ENCODE results near the gene PDZD4.

Gene PDZD4

GRCh38 chrX:153770601-153771414 lies 59.5 kb downstream of the PDZD4 start:
- no peak for DNase-seq (ENCODE audit: low spot score)

DNA sequence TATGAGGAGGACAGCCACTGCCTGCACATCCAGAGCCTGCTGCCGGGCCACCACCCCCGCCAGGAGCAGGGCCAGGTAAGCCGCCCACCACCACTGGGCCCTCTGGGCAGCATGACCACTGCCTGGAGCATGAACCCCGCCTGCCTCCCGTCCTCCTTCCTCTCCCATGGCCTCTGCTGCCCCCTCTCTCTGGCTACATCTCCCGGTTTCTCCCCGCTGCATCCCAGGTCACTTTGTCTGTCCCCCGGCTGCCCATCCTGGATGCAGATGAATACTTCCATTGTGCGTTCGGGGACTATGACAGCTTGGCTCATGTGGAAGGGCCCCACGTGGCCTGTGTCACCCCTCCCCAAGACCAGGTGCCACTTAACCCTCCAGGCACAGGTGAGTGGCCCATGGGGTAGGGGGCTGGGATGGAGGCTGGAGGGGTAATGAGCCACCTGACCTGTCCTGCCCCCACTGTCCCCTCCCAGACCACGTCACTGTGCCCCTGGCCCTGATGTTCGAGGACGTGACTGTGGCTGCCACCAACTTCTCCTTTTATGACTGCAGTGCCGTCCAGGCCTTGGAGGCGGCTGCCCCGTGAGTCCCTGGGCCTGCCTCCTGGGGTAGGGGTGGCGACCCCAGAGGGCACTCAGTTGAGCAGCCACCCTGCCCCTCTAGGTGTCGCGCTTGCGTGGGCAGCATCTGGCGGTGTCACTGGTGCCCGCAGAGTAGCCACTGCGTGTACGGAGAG lies 60.3 kb downstream of the PDZD4 start:
- DNase-seq (ENCODE audit: low spot score), result no peak

GRCh38 chrX:153769158-153769864 lies 61.0 kb downstream of the PDZD4 start:
- DNase-seq (ENCODE audit: low spot score), result no peak

GRCh38 chrX:153768311-153769157 lies 61.8 kb downstream of the PDZD4 start:
- DNase-seq (ENCODE audit: low spot score), result no peak

GRCh38 chrX:153767674-153768055 lies 62.7 kb downstream of the PDZD4 start:
- no peak for DNase-seq (ENCODE audit: low spot score)

GRCh38 chrX:153766871-153767673 lies 63.3 kb downstream of the PDZD4 start:
- peak; percentile 42 for DNase-seq (ENCODE audit: low spot score)

DNA sequence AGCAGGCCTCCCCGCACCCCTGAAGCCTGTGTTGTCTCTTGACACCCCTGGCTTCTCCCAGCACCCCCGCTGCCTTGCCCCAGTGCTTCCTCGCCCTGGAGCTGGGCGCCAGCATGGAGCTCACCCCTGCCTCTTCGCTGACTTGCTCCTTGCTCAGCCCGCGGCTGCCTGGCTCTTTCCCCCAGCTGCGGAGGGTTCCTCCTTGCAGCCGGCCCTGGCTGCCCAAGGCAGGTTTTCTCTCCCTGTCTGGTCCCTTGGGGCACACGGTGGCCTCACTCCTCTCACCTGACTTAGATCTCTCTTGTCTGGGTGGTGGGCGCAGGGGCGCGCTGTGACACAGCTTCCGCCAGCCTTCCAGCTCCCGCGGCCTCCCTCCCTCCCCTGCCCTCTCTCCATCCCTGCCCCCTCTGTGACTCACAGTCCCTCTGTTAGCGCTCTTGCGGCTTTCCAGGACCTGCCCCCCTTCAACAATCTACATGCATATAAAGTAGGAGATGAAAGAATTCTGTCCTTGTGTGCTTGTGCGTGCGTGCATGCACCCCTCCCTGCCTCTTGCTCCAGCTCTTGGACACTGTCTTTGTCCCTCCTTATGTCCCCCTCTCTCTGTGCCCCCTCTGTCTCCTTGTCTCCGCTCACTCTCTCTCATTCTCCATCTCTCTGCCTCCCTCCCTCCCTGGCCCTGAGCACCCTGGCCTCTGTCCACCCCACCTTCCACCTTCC lies 64.1 kb downstream of the PDZD4 start:
- peak; percentile 91 for DNase-seq (ENCODE audit: low spot score)

DNA sequence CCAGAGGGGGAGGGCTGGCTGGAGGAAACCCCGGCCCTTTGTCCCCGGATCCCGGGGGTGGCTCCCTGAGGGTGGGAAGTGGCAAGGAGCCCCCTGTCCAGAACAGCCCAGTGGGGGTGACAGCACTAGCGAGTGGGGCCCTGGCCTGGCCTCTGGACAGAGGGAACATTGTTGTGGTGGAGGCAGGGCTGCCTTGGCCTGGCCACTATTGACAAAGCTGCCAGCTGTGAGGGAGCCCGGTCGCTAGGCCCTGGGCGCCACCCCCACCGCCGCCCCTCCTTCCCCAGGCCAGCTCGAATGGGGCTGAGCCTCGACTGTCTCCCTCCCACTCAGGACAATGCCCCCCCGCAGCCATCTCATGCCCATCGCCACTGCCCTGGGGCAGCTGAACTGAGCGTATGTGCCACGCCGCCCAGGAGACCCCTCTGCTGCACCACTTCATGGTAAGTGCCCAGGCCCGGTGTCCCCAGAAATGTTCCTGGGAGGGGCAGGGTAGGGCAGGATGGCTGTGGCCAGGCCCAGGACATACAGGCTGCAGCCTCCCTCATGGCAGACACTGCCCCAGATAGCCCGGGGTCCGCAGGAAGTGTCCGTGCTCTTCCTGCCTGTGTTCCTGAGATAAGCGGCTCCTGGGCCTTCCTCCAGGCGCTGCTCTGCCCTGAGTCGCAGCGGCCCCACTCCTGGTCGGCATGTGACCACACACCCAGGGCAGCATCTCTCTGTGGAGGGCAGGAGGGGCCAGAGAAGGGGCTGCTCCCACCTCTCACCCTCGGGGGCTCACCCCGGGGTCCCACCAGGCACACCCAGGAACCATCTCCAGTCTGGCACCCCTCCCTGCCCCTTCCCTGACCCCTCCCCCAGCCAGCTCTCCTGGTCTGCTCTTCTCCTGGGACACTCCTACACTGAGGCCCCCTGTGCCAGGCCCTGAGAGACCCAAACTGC lies 64.9 kb downstream of the PDZD4 start:
- DNase-seq (ENCODE audit: low spot score), result peak; percentile 47

- DNase-seq (ENCODE audit: low spot score), result no peak
Observed at GRCh38 chrX:153764786-153765137, 65.6 kb downstream of the PDZD4 start.

- peak; percentile 80 for DNase-seq (ENCODE audit: low spot score)
Observed at GRCh38 chrX:153763989-153764755, 66.2 kb downstream of the PDZD4 start, which contains the start of gene PLXNB3. PLXNB3 (plus strand) TSS chrX:153764249; CDS start chrX:153765536, 1,287 bp downstream.

- DNase-seq (ENCODE audit: low spot score), result no peak
Observed at GRCh38 chrX:153763298-153763932, 66.9 kb downstream of the PDZD4 start.

DNA sequence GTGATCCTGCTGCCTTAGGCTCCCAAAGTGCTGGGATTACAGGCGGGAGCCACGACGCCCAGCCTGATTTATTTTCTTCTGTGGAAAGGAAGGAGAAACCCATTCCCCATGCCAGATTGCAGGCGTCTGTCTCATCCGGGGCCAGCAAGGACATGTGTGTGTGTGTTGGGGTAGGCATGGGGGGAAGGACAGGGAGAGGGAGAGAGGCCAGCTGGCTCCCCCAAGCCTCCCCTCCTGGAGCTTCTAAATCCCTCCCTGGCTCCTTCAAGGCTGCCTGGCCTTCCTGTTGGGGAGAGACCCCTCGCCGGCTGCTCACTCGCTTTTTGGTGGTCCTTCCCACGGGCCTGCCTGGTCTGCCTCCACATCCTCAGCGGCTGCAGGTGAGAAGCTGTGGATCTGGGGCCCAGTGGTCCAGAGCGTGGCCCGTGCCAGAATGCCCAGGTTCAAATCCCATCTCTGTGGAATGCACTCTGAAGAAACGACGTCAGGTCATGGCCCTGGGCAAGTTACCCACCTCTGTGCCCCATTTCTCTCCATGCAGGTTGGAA lies 67.6 kb downstream of the PDZD4 start:
- DNase-seq (ENCODE audit: low spot score), result no peak

- no peak for DNase-seq (ENCODE audit: low spot score)
Observed at GRCh38 chrX:153761863-153762262, 68.5 kb downstream of the PDZD4 start.

GRCh38 chrX:153755136-153755535 lies 75.2 kb downstream of the PDZD4 start:
- DNase-seq (ENCODE audit: low spot score), result no peak
